ENCODE data around the gene CPEB2.

CPEB2 gene

DNA sequence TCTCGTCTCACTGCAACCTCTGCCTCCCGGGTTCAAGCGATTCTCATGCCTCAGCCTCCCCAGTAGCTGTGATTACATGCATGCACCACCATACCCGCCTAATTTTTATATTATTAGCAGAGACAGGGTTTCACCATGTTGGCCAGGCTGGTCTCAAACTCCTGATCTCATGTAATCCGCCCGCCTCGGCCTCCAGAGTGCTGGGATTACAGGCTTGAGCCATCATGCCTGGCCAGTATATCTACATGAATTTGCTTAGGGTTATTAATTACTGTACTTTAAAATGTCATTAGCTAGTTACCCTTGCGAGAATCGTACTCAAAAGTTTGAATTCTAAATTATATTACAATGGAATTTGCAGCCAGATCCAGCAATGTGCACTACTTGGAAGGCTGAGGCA lies 8.9 kb downstream of the CPEB2 start:
- no peak for DNase-seq

DNA sequence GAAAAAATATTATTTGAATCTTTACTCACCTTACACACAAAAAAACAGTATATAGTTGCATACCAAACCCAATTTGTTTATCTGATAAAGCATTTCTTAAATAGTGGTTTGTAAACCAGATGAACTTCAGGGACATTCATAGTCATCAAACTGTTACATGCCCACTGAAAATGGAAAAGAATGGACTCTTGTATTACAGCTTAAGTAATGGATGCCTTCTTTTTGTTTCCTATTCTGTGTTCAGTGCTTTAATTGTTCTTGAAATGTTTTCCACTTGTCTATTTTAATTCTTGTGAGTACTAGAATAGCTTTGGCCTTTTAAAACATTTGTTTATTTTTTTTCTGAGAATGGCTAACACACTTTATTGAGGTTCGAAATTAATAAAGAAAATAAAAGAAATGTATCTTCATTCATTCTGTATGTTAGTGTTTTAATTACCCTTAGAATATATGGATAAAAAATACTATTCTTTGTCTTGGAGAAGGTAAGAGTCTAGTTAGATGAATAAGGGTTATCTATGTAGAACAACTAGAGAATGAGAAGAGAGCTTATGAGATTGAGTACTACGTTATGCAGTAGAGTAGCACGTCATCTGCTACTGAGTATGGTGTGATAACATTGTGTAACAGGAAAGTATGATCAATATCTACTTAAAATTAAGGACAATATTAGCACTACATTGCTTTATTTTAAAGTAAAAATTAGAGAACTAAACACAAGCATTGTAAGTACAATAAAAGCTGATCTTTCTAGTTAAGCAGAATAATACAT lies 9.9 kb downstream of the CPEB2 start:
- no peak for DNase-seq

GRCh38 chr4:15013585-15013984 lies 11.3 kb downstream of the CPEB2 start:
- no peak for DNase-seq

DNA sequence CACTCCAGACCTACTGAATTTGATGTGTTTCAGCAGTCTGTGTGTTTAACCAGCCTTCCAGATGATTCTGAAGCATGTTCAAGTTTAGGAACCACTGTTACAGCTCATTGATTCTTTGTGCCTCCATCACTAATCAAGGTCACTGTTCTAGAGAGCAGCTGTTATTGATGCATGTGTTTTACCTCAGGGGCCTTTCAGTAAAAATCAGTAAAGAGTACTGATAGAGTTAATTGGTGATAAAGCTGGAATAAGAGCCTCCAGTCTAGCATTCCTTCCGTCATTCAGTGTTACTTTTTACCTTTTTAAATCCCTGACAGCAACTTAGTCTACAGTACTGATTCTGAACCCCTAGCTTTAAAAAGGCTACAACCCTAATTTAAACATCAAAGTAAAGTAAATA lies 12.9 kb downstream of the CPEB2 start:
- no peak for DNase-seq

GRCh38 chr4:15018361-15018760 lies 16.1 kb downstream of the CPEB2 start:
- no peak for DNase-seq

DNA sequence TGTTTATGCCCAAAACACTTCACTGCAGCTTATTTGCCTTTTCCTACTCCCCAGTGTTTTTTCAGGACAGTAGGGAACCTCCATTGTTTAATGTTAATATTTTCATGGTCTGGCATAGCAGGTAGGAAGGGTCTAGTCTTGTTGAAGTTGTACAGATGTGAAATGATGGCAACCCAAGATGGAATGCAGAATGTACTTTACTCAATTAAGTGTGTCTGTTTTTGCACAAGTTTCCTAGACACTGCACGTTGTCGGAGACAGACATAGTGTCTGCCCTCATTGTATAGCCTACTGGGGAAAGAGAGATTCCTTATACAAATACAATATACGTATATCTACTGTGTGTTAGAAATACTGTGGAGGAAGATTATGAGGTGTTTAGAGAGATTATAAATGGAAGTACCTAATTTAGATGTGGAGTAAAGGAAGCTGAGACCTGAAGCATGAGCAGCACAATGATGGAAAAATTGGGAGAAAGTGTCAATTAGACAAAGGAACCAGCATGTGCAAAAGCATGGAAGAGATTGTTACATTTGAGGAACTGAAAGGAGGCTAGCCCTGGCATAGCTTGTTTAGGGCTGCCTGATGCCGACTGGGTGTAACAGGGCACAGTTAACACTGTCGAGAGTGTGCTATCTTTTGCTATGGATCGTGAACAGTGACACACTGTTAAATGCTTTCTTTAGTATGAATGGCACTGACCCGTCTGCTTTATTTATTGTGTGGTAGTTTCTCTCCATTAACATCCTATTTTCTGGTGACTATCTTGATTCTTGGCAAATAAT lies 18.4 kb downstream of the CPEB2 start:
- DNase-seq = no peak

- DNase-seq = no peak
Observed at GRCh38 chr4:15021311-15021710, 19.0 kb downstream of the CPEB2 start.

- DNase-seq = no peak
Observed at GRCh38 chr4:15021946-15022345, 19.7 kb downstream of the CPEB2 start.

DNA sequence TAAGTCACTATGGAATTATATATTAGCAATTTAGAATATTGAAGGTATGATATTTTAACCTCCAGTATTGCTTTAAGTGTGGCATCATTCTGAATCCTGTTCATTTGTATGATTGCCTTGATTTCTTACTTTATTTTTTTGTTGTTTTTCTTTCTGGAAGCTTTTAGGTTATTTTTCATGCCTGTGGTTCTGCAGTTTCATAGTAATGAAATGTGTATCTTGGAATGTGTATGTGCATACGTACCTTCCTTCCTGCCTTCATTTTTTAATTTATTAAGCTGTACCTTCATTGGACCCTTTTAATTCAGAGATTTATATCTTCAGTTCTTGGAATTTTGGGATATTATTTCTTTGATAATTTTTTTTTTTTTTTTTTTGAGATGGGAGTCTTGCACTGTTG lies 22.1 kb downstream of the CPEB2 start:
- no peak for DNase-seq

DNA sequence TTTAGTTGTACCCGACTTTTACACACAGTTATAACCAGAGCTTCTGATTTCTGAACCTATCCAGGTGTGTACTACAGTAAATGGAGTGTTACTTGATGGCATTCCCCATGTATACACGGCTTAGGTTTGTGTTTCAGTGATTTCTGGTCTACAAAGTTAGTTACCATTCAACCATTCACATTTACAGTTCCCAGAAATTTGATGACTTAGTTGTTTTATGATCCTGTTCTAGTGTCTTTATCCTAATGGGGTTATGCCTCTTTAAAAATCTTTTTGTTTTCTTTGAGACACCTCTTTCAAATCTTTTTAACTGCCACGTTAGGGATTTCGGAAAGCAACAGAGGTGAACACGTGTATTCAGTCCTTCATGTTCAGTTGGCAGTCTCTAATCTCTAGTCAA lies 23.4 kb downstream of the CPEB2 start:
- DNase-seq = no peak

GRCh38 chr4:15027921-15028435 lies 25.7 kb downstream of the CPEB2 start:
- DNase-seq = no peak

GRCh38 chr4:15031197-15031596 lies 28.9 kb downstream of the CPEB2 start:
- no peak for DNase-seq

DNA sequence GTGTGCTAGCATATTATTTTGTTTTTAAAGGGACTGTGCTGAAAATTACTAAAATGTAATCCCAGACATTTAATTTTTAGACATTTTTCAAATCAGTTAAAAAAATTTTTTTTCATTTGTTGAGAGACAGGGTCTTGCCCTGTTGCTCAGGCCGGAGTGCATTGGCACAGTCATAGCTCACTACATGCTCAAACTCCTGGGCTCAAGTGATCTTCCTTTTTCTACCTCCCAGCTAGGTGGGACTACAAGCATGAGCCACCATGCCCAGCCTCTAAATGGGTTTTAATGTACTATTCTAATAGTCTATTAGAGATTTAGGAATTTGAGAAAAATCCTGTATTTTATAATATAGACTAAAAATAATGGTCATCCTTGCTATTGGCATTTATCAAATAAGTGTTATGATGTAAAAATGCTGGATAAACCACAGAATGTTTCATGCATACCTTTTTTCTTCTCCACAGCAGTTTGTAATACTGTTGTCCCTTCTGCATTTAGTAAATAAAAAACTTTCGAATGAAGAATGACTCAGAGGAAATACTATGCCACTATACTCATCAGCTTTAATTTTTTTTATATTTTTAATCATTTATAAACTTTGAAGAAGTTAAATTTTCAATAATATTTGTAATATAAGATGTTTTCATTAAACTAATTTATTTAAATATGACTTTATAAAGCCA lies 29.9 kb downstream of the CPEB2 start:
- DNase-seq = no peak

GRCh38 chr4:15034071-15034764 lies 31.9 kb downstream of the CPEB2 start:
- no peak for DNase-seq

GRCh38 chr4:15035159-15035558 lies 32.9 kb downstream of the CPEB2 start:
- DNase-seq = no peak

DNA sequence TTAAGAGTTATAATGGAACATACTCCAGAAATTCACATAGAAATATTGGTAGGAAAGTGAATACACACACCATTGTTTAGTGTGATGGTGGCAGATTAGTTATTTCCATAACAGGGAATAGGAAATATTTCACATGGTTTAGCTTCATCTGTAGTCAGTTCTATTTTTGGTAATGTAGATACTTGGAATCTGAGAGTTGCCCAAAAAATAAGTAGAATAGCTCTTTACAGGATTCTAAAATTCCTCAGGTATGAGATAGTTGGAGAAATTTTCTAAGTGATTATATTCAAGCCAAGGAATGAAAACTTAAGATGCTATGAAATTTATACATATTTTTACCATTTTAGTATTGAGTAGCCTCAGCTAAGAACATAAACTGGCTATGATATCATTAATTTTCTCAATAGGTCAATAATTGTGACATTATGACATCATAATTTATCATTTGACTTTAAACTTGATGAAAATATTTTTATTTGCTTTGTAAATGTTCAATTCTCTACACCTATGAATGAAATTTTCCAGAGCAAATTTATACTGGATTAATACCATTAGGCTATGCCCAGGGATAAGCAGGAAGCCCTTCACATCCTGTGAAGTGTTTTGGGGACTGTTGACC lies 35.8 kb downstream of the CPEB2 start:
- DNase-seq = no peak

DNA sequence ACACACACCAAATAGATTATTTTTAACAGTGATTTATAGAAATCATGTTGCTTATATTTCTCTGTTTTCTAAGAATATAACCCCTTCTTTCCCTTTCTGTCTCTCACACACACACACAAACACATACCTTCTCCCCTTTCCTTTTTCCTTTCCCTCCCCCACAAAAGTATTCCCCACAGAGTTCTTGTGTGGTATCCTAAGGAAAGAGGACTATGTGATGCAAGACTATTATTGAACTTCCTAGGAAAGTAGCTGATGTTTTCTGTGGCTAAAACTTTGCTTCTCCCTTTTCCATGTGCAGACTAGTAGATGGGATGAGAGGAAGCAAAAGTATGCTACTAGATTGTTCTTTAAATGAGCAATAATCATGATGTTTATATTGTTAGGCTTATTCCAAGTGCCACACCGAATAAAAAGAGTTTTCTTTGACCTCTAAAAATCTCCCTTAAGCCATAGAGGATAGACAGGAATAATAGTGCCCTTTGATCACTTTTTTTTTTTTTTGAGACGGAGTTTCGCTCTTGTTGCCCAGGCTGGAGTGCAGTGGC lies 38.7 kb downstream of the CPEB2 start:
- DNase-seq = no peak

DNA sequence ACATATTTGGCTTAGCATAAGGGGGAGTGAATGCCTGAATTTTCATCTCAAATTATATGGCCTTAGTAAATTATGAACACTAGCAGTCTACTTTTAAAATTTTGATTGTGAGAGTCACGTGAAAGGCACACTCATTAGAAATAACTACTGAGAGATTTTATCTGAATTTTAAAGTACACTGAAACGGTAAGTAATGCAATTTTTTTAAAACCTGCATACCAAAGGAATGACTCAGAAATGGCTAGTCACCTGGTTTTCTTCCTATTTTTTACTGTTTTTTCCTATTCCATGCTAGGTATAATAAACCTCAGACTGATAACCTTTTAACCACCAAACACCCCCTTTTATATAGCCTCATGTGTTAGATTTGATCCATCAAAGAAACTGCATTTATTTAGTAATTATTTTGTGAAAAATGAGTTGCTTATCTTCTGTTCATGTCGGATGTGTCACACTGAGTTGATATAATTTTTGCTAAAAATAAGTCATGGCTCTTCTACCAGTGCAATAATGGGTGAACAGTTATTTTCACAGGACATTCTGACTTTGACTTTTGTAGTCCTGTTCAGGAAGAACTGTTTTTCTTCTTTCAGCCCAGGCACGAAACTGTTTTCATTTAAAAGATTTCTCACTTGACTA lies 40.4 kb downstream of the CPEB2 start:
- DNase-seq = no peak

- no peak for DNase-seq
Observed at GRCh38 chr4:15043226-15043625, 40.9 kb downstream of the CPEB2 start.

DNA sequence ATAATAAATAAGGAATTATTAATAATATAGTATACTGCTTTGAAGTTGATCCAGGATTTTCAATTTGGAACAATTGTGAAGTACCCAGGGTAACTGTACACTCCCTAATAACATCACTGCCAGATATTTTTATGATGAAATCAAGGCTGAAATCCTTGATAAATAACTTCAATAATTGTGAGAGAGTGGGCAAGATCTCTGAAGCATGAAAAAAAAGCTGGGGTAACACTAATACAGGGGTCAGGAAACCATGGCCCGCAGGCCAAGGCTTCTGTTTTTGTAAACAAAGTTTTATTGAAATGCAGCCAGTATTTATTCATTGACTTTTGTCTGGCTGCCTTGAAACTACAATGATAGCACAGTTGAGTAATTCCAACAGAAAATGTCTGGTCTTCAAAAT lies 41.6 kb downstream of the CPEB2 start:
- no peak for DNase-seq

- no peak for DNase-seq
Observed at GRCh38 chr4:15054541-15054940, 52.3 kb downstream of the CPEB2 start.

- DNase-seq = no peak
Observed at GRCh38 chr4:15060213-15060612, 57.9 kb downstream of the CPEB2 start.

Data from activated CD4-positive, alpha-beta T cell treated with anti-CD3 and anti-CD28 coated beads, Interleukin-2, amount 50 U/mL, for 48 hours (primary cell).